ENCODE measurements around the gene THSD8. TPM values are rescaled to one million over a fixed set of nuclear protein-coding genes. Genes with fewer than 3 reads are reported as not detected.

The THSD8 gene
- polyA plus RNA-seq, 1 donor from 2014 or later = not detected

- H3K9ac ChIP-seq (ENCODE audit: low read length) = no peak overlapping the region
- TF ChIP-seq MXI1 (conservative IDR thresholded peaks at IDR 0.05; ENCODE audit: poor library complexity, severe bottlenecking) = no peak
- TF ChIP-seq SMC3 (conservative IDR thresholded peaks at IDR 0.05; ENCODE audit: poor library complexity) = no peak
- TF ChIP-seq CTCF (IDR thresholded peaks at IDR 0.05; ENCODE audit: poor library complexity, severe bottlenecking) = no peak
- H3K9me2 ChIP-seq (ENCODE audit: insufficient read depth, low read length) = no peaks in the 10 kb centered on the region
- no peaks in the 10 kb centered on the region for H3F3A ChIP-seq (ENCODE audit: insufficient read depth, low read length, poor library complexity, severe bottlenecking)
- H2AFZ ChIP-seq (ENCODE audit: low read depth, low read length) = no peak overlapping the region
- no peaks in the 10 kb centered on the region for H3K9me3 ChIP-seq (ENCODE audit: low read length)
- no peaks in the 10 kb centered on the region for H3K79me2 ChIP-seq (replicated peaks; ENCODE audit: insufficient read depth, low read length)
- H3K27ac ChIP-seq (ENCODE audit: low read length) = no peak overlapping the region
- H3K4me2 ChIP-seq (ENCODE audit: low read length) = no peak overlapping the region
- H4K20me1 ChIP-seq (ENCODE audit: insufficient read depth) = no peaks in the 10 kb centered on the region
- no peak overlapping the region for H3K4me3 ChIP-seq (ENCODE audit: low read length)
- H3K27me3 ChIP-seq (ENCODE audit: insufficient read depth, low read depth, low read length) = no peaks in the 10 kb centered on the region
- no peaks in the 10 kb centered on the region for H3K36me3 ChIP-seq (ENCODE audit: insufficient read depth, low read length)
These were observed 37.2 kb upstream of the THSD8 start for GRCh38 chr19:12764698-12765097.

GRCh38 chr19:12766051-12766521, 35.8 kb upstream of the THSD8 start:
- Histone ChIP-seq H3K4me2 (ENCODE audit: low read length) (no peak overlapping the region), H3K9me2 (ENCODE audit: insufficient read depth, low read length) (no peaks in the 10 kb centered on the region), H3K27me3 (ENCODE audit: insufficient read depth, low read depth, low read length) (no peaks in the 10 kb centered on the region), H4K20me1 (ENCODE audit: insufficient read depth) (no peaks in the 10 kb centered on the region), H3K36me3 (ENCODE audit: insufficient read depth, low read length) (no peaks in the 10 kb centered on the region), H3K27ac (ENCODE audit: low read length) (no peak overlapping the region), H3F3A (ENCODE audit: insufficient read depth, low read length, poor library complexity, severe bottlenecking) (no peaks in the 10 kb centered on the region), H3K79me2 (replicated peaks; ENCODE audit: insufficient read depth, low read length) (no peaks in the 10 kb centered on the region), H3K4me3 (ENCODE audit: low read length) (no peak overlapping the region), H2AFZ (ENCODE audit: low read depth, low read length) (no peak overlapping the region), H3K9ac (ENCODE audit: low read length) (no peak overlapping the region), H3K9me3 (ENCODE audit: low read length) (no peaks in the 10 kb centered on the region)
- no peak for TF ChIP-seq SMC3 (conservative IDR thresholded peaks at IDR 0.05; ENCODE audit: poor library complexity)
- no peak for TF ChIP-seq POLR2AphosphoS5 (IDR thresholded peaks at IDR 0.05)
- TF ChIP-seq REST (IDR thresholded peaks at IDR 0.05; ENCODE audit: borderline replicate concordance) = no peak
- no peak for TF ChIP-seq EP300 (conservative IDR thresholded peaks at IDR 0.05; ENCODE audit: poor library complexity, severe bottlenecking)
- no peak for TF ChIP-seq RAD21 (conservative IDR thresholded peaks at IDR 0.05)
- TF ChIP-seq EZH2 (IDR thresholded peaks at IDR 0.05; ENCODE audit: borderline replicate concordance, insufficient read depth, low read length, poor library complexity, severe bottlenecking) = no peak
- TF ChIP-seq MXI1 (conservative IDR thresholded peaks at IDR 0.05; ENCODE audit: poor library complexity, severe bottlenecking) = no peak
- no peak for TF ChIP-seq CTCF (IDR thresholded peaks at IDR 0.05; ENCODE audit: poor library complexity, severe bottlenecking)
- TF ChIP-seq TAF1 (IDR thresholded peaks at IDR 0.05; ENCODE audit: low read depth) = no peak
